ENCODE results near the gene PLEKHH3. TPM values are rescaled to one million over a fixed set of nuclear protein-coding genes. Genes with fewer than 3 reads are reported as not detected.

PLEKHH3 gene
- total RNA-seq, 1 experiment from 2014 or later: 66.3 TPM

DNA sequence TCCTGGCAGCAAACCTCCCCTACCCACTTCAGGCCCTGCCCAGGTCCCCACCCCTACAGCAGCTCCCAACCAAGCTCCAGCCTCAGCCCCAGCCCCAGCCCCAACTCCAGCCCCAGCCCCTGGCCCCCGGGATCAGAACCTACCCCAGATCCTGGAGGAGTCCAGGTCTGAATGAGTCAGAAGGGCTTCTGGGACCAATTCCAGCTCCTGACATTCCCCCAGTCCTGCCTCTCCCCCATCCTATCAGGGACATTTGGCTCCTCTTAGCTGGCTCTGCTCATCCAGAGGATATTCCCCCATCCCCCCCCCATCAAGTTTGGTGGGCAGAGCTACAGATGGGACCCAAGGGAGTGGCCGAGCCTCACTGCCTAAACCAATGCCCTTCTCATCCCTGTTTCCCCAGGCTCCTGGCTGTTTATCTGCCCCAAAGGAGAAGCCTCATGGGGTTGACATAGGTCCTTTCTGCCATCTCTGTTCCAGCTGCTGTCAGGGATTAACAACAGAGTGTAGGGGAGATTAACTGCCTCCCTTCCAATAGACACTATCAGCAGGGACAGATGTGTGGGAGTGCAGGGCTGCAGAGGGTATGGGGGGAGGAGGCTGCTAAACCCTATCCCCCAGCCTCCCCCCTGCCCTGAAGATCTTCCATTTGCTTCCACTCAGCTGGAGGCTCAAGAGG, 22.1 kb upstream of the PLEKHH3 start:
- no peak overlapping the region for H3K4me2 ChIP-seq (ENCODE audit: low read length)
- no peaks in the 10 kb centered on the region for H3K27me3 ChIP-seq (ENCODE audit: insufficient read depth, low read length)
- H3K27ac ChIP-seq (ENCODE audit: low read depth, low read length): no peak overlapping the region
- ChIA-PET CTCF (no interaction called here), POLR2A (no interaction called here), RAD21 (ENCODE audit: low non-redundant PET in 1 of 2, low total read pairs in 2 of 2, uncharacterized antibody in 2 of 2, unreplicated experiment in 2 of 2) (no interaction called here)
- H3K9me3 ChIP-seq (ENCODE audit: control insufficient read depth in 1 of 2, insufficient read depth in 1 of 2, low read depth in 1 of 2, low read length in 2 of 2): no peaks in the 10 kb centered on the region
- peaks cover 4 to 6% of the 10 kb centered on the region in 2 experiments; a peak in 2 of 4 replicates for H3K36me3 ChIP-seq (ENCODE audit: control insufficient read depth in 1 of 2, insufficient read depth in 2 of 2, low read length in 2 of 2)
- ATAC-seq: no peak
- no TSS peak for BruUV-seq (replicated peaks)
- H3K4me1 ChIP-seq (ENCODE audit: control insufficient read depth in 1 of 2, insufficient read depth in 2 of 2, low read length in 2 of 2): no peaks in the 10 kb centered on the region
- intact Hi-C loops (cut with micrococcal nuclease): no loop called here
- H4K20me1 ChIP-seq (ENCODE audit: insufficient read depth): no peaks in the 10 kb centered on the region
- H3K9ac ChIP-seq (ENCODE audit: low read length): no peak overlapping the region
- H3K9me2 ChIP-seq (ENCODE audit: insufficient read depth): no peaks in the 10 kb centered on the region
- H3K4me3 ChIP-seq (replicated peaks in 1 of 2; ENCODE audit: low read depth in 1 of 2, low read length in 2 of 2): no peak overlapping the region
- no peak for TF ChIP-seq CBX3 (IDR thresholded peaks at IDR 0.05; ENCODE audit: low read depth)
- DNase-seq (ENCODE audit: low read depth, low spot score): no peak
- H2AFZ ChIP-seq (ENCODE audit: low read depth, low read length, poor library complexity, severe bottlenecking): no peak overlapping the region
- no peaks in the 10 kb centered on the region for H3K79me2 ChIP-seq (ENCODE audit: insufficient read depth, low read length)

DNA sequence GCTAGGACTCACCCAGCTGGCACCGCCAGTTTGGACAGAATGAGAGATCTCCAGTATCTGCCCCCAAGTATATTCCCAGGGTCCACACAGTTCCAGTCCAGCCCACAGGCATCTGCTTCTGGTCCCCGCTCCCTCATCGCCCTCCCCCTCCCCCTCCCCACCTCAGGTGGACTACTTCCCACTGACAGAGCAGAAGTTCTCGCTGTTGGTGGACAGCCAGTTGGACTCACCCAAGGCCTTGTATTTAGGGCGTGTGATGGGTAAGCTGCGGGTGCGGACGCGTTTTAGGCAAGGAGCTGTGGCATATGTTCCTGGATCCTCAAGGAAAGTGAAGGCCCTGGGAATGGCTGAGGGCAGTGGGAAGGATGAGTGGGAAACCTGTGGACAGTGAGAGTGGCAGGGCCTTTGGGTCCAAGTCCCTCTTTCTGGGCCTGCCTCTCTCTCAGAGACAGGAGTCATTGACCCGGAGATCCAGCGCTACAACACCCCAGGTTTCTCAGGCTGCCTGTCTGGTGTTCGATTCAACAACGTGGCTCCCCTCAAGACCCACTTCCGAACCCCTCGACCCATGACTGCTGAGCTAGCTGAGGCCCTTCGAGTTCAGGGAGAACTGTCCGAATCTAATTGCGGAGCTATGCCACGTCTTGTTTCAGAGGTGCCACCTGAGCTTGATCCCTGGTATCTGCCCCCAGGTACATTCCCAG, 20.5 kb upstream of the PLEKHH3 start:
- RAD21 ChIA-PET (ENCODE audit: low non-redundant PET in 1 of 2, low total read pairs in 2 of 2, uncharacterized antibody in 2 of 2, unreplicated experiment in 2 of 2): no interaction called here
- Histone ChIP-seq H3K27me3 (ENCODE audit: insufficient read depth, low read length) (no peaks in the 10 kb centered on the region), H3K9ac (ENCODE audit: low read length) (no peak overlapping the region), H3K36me3 (ENCODE audit: control insufficient read depth in 1 of 2, insufficient read depth in 2 of 2, low read length in 2 of 2) (peaks cover 3 to 4% of the 10 kb centered on the region in 2 experiments; a peak in 1 of 4 replicates), H3K9me2 (ENCODE audit: insufficient read depth) (no peaks in the 10 kb centered on the region), H3K9me3 (ENCODE audit: control insufficient read depth in 1 of 2, insufficient read depth in 1 of 2, low read depth in 1 of 2, low read length in 2 of 2) (no peaks in the 10 kb centered on the region), H3K79me2 (ENCODE audit: insufficient read depth, low read length) (no peaks in the 10 kb centered on the region), H3K4me3 (replicated peaks in 1 of 2; ENCODE audit: low read depth in 1 of 2, low read length in 2 of 2) (no peak overlapping the region), H3K4me1 (ENCODE audit: control insufficient read depth in 1 of 2, insufficient read depth in 2 of 2, low read length in 2 of 2) (no peaks in the 10 kb centered on the region), H3K4me2 (ENCODE audit: low read length) (no peak overlapping the region), H4K20me1 (ENCODE audit: insufficient read depth) (no peaks in the 10 kb centered on the region), H2AFZ (ENCODE audit: low read depth, low read length, poor library complexity, severe bottlenecking) (no peak overlapping the region), H3K27ac (ENCODE audit: low read depth, low read length) (no peak overlapping the region)
- DNase-seq (ENCODE audit: low read depth, low spot score): no peak
- POLR2A ChIA-PET: no interaction called here
- BruUV-seq (replicated peaks): no TSS peak
- CTCF ChIA-PET: interaction anchor here (1.5 kb wide), 1 partner anchor 66 kb away, joined by 4 read pairs; no protein-coding TSS in a partner anchor
- no peak for ATAC-seq
- intact Hi-C loops (cut with micrococcal nuclease): no loop called here
- no peak for TF ChIP-seq POLR2AphosphoS5 (IDR thresholded peaks at IDR 0.05; ENCODE audit: low read depth, low read length)

Data from HCT116 (cell line).